Fibroblast of skin of left quadriceps (primary cell): ENCODE data around the gene INKA1.
"Not testable (repeated sequence)": the region's sequence is repeated elsewhere in the genome, so short reads cannot be mapped to it uniquely, and the experiment has no call there.

Experiments used
- DNase-seq, 2 experiments: peaks; one replicate each; pipeline ENCODE4 v3.0.0-alpha.2; 2013; ENCODE audit warnings: low read depth in 2 of 2

Gene INKA1

GRCh38 chr3:49802719-49803464 lies at the start of gene INKA1:
TSS of gene INKA1 (plus strand) at chr3:49803261. CDS start at chr3:49803393, 132 bp downstream.
- DNase-seq = peak; percentile 63 to 64

GRCh38 chr3:49754536-49754935 lies 48.5 kb upstream of the INKA1 start:
- DNase-seq = no peak

GRCh38 chr3:49756036-49756435 lies 47.0 kb upstream of the INKA1 start:
- DNase-seq = no peak

GRCh38 chr3:49757197-49757596 lies 45.9 kb upstream of the INKA1 start:
- no peak for DNase-seq

- no peak for DNase-seq
These were observed 43.8 kb upstream of the INKA1 start for GRCh38 chr3:49759226-49759625.

GRCh38 chr3:49761661-49762060 lies 41.4 kb upstream of the INKA1 start:
- DNase-seq = no peak

- DNase-seq = no peak
These were observed 39.1 kb upstream of the INKA1 start for GRCh38 chr3:49763981-49764380.

GRCh38 chr3:49769286-49769915 lies 33.7 kb upstream of the INKA1 start:
- DNase-seq = no peak

- DNase-seq = no peak
These were observed 33.1 kb upstream of the INKA1 start for GRCh38 chr3:49769926-49770325.

- DNase-seq = no peak
These were observed 31.6 kb upstream of the INKA1 start for GRCh38 chr3:49771340-49771938.

- DNase-seq = no peak
These were observed 30.4 kb upstream of the INKA1 start for GRCh38 chr3:49772703-49773102.

- no peak for DNase-seq
These were observed 27.5 kb upstream of the INKA1 start for GRCh38 chr3:49775538-49775937.

GRCh38 chr3:49776101-49776500 lies 27.0 kb upstream of the INKA1 start:
- not testable (repeated sequence) for DNase-seq

GRCh38 chr3:49779358-49780079 lies 23.5 kb upstream of the INKA1 start:
- no peak for DNase-seq

- DNase-seq = no peak
These were observed 22.7 kb upstream of the INKA1 start for GRCh38 chr3:49780080-49780974.

GRCh38 chr3:49780975-49781365 lies 22.1 kb upstream of the INKA1 start:
- DNase-seq = not testable (repeated sequence)

- no peak for DNase-seq
These were observed 21.5 kb upstream of the INKA1 start for GRCh38 chr3:49781415-49782199.

GRCh38 chr3:49782277-49782676 lies 20.8 kb upstream of the INKA1 start:
- not testable (repeated sequence) for DNase-seq

GRCh38 chr3:49785565-49786356 lies 17.3 kb upstream of the INKA1 start:
- no peak for DNase-seq
